GM12892 (cell line): ENCODE results near the gene ALKBH6.

Experiments used
- POLR2A ChIP-seq: IDR thresholded peaks from 2 replicates; pipeline ENCODE4 v1.6.1; 2011; ENCODE audit warnings: low read depth, low read length, control low read depth
- POLR2AphosphoS5 ChIP-seq: IDR thresholded peaks from 2 replicates; pipeline ENCODE4 v1.6.1; 2011; ENCODE audit warnings: low read depth, low read length, control low read depth
- TAF1 ChIP-seq: IDR thresholded peaks from 2 replicates; pipeline ENCODE4 v1.6.1; 2011; ENCODE audit warnings: low read depth, mild to moderate bottlenecking, control low read depth, low read length, borderline replicate concordance

- TF ChIP-seq POLR2A (no peak), POLR2AphosphoS5 (no peak), TAF1 (no peak)
These were observed 45.3 kb upstream of the ALKBH6 start for GRCh38 chr19:36059180-36059910.
